Coronary artery (tissue), 2 donors: ENCODE results near the gene TTPAL.

Experiments used
- DNase-seq: peaks from one replicate; pipeline ENCODE4 v3.0.0-alpha.2; 2017; ENCODE audit warnings: low spot score
- H3K27ac ChIP-seq, 2 donors: fragments of 200-600 bp; sonication (generic); one replicate each; pipeline ENCODE4 v1.5.1; 2016 to 2019
- H3K4me3 ChIP-seq: fragments of 200-600 bp; sonication (generic); 2 replicates; pipeline ENCODE4 v1.5.1; 2016; ENCODE audit warnings: mild to moderate bottlenecking, moderate library complexity
- TF ChIP-seq, protein P1 (sequence below): fragments of 200-600 bp; sonication (generic); IDR thresholded peaks from one replicate; pipeline ENCODE4 v1.5.1; 2019; ENCODE audit warnings: antibody characterized with exemption

TTPAL gene

DNA sequence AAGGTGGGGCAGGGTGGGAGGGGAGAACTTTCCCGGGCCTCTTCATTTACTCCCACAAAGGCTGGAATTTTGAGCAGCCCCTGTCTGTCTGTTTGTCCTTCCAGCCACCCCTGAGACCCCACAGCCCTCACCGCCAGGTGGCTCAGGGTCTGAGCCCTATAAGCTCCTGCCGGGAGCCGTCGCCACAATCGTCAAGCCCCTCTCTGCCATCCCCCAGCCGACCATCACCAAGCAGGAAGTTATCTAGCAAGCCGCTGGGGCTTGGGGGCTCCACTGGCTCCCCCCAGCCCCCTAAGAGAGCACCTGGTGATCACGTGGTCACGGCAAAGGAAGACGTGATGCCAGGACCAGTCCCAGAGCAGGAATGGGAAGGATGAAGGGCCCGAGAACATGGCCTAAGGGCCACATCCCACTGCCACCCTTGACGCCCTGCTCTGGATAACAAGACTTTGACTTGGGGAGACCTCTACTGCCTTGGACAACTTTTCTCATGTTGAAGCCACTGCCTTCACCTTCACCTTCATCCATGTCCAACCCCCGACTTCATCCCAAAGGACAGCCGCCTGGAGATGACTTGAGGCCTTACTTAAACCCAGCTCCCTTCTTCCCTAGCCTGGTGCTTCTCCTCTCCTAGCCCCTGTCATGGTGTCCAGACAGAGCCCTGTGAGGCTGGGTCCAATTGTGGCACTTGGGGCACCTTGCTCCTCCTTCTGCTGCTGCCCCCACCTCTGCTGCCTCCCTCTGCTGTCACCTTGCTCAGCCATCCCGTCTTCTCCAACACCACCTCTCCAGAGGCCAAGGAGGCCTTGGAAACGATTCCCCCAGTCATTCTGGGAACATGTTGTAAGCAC, 46.0 kb upstream of the TTPAL start:
- no peak for DNase-seq
- no peak overlapping the region for H3K4me3 ChIP-seq
- H3K27ac ChIP-seq: no peak overlapping the region
- TF ChIP-seq, protein P1, sequence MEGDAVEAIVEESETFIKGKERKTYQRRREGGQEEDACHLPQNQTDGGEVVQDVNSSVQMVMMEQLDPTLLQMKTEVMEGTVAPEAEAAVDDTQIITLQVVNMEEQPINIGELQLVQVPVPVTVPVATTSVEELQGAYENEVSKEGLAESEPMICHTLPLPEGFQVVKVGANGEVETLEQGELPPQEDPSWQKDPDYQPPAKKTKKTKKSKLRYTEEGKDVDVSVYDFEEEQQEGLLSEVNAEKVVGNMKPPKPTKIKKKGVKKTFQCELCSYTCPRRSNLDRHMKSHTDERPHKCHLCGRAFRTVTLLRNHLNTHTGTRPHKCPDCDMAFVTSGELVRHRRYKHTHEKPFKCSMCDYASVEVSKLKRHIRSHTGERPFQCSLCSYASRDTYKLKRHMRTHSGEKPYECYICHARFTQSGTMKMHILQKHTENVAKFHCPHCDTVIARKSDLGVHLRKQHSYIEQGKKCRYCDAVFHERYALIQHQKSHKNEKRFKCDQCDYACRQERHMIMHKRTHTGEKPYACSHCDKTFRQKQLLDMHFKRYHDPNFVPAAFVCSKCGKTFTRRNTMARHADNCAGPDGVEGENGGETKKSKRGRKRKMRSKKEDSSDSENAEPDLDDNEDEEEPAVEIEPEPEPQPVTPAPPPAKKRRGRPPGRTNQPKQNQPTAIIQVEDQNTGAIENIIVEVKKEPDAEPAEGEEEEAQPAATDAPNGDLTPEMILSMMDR: no peak

DNA sequence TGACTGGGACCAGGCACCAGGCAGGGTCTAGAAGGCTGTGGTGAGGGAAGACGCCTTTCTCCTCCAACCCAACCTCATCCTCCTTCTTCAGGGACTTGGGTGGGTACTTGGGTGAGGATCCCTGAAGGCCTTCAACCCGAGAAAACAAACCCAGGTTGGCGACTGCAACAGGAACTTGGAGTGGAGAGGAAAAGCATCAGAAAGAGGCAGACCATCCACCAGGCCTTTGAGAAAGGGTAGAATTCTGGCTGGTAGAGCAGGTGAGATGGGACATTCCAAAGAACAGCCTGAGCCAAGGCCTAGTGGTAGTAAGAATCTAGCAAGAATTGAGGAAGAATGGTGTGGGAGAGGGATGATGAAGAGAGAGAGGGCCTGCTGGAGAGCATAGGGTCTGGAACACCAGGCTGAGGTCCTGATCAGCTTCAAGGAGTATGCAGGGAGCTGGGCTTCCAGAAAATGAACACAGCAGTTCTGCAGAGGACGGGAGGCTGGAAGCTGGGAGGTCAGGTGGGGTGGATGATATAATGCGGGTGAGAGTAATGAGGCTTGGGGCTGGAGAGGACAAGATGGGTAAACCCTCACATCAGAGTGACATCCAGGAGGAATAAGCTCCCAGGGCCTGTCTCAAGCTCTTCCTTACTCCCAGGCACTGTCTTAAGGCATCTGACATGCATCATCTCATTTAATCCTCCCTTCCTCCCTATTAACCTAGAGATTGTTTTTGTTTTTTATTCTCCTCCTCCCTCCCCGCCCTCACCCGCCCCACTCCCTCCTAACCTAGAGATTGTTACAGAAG, 45.2 kb upstream of the TTPAL start:
- Histone ChIP-seq H3K27ac (no peak overlapping the region), H3K4me3 (no peak overlapping the region)
- TF ChIP-seq, protein P1: no peak
- no peak for DNase-seq

DNA sequence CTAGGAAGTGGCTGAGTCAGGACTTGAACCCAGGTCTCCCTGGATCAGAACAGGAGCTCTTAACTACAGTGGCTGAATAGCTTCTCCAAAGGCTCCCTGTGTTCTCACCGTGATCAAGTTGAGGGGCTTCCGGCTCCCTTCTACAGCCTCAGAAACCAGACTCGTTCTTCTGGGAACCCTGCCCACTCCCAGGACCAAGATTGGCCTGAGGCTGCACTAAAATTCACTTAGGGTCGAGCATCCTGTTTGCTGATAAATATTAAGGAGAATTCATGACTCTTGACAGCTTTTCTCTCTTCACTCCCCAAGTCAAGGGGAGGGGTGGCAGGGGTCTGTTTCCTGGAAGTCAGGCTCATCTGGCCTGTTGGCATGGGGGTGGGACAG, 44.6 kb upstream of the TTPAL start:
- Histone ChIP-seq H3K27ac (no peak overlapping the region), H3K4me3 (no peak overlapping the region)
- DNase-seq: no peak
- TF ChIP-seq, protein P1: no peak

DNA sequence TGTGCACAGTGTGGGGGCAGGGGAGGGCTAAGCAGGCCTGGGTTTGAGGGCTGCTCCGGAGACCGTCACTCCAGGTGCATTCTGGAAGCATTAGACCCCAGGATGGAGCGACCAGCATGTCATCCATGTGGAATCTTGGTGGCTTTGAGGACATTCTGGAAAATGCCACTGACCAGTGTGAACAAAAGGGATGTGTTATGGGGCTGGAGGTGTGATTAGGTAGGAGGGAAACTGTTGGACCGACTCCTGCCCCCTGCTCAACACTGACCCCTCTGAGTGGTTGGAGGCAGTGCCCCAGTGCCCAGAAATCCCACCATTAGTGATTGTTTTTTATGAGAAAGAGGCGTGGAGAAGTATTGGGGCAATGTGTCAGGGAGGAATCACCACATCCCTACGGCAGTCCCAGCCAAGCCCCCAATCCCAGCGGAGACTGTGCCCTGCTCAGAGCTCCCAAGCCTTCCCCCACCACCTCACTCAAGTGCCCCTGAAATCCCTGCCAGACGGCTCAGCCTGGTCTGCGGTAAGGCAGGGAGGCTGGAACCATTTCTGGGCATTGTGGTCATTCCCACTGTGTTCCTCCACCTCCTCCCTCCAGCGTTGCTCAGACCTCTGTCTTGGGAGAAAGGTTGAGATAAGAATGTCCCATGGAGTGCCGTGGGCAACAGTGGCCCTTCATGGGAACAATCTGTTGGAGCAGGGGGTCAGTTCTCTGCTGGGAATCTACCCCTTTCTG, 44.0 kb upstream of the TTPAL start:
- TF ChIP-seq, protein P1: no peak
- DNase-seq: no peak
- Histone ChIP-seq H3K27ac (no peak overlapping the region), H3K4me3 (no peak overlapping the region)

DNA sequence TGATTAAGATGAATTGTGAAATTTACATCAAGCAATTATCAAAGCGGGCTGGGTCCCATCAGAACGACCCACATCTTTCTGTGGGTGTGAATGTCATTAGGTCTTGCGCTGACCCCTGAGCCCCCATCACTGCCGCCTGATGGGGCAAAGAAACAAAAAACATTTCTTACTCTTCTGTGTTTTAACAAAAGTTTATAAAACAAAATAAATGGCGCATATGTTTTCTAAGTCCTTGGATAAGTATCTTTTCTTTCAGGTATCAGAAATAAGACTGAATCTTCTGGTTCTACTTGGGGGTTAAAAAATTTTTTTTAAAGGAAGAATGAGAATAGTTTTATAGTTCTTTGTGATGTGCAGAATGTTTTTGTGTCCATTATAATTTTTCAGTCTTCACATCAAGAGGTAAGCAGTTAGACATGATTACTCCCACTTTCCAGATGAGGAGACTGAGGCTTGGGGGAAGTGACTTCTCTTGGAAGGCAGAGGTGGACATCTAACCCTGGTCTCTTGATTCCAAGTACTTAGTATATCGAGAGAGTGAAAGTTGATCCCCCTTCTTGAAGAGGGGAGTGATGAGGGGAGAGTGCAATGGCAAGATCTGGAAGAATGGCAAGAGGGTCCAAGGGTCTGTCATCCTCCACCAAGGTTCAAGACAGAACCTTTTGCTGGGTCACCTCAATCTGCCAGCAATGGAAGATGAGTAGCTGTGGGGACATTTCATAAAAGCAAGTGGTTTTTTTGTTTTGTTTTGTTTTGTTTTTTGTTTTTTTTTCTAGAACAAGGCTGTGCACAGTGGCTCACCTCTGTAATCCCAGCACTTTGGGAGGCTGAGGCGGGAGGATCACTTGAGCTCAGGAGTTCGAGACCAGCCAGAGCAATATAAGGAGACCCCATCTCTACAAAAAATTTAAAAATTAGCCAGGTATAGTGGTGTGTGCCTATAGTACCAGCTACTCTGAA, 42.8 kb upstream of the TTPAL start:
- DNase-seq: no peak
- H3K4me3 ChIP-seq: no peak overlapping the region
- TF ChIP-seq, protein P1: no peak
- H3K27ac ChIP-seq: no peak overlapping the region

DNA sequence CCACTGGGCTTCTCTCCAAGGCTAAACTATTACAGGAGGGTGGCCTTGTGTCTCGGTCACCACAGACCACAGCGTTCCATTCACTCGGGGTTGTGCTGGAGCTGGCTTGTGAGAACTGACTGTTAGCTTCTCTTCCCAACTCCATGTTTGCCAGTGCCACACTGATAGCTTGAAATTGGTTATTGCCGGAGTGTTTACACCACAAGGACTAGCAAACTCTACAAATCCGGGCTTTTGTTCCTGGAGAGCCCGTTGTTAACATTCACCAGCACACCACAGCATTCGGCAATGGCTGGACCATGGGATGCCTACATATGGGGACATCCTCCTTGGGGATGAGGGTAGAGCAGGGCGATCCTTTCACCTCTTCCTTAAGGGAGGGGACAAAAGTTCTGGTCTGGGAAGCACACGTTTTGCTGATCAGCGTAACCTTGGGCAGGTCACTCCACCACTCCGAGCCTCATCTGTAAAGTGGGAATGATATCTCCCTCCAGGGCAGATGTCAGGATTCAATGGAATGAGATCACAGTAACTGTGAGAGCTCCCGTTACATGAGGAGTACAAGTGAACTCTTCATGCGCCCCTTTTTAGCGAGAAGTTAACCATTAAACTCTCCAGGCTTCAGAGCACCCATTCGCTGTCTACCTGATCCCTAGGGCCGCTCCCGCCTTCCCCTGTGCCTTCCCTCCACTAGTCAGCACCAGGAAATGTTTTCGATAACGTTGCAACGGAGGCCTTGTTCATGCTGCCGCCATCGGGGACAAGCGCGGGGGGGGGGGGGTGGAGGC, 41.7 kb upstream of the TTPAL start:
- Histone ChIP-seq H3K4me3 (no peak overlapping the region), H3K27ac (no peak overlapping the region)
- no peak for DNase-seq
- TF ChIP-seq, protein P1: no peak
